OCI-LY7 (cell line): ENCODE data around the gene GAS7. TPM values are rescaled to one million over a fixed set of nuclear protein-coding genes. Genes with fewer than 3 reads are reported as not detected.

Experiments used
- BruUV-seq: library from RNA; stranded (reverse); fragments of 400-500 nt; replicated peaks from 2 replicates; lab custom pipeline; 2021; lab: Mats Ljungman, UMichigan
- CTCF ChIA-PET: fragments of 300-600 bp; sonication (Branson Sonifier 250); formaldehyde crosslinking; loops from one replicate; lab custom pipeline; 2022; ENCODE audit warnings: antibody characterized with exemption; ENCODE audit not compliant: unreplicated experiment; lab: Charles Lee
- POLR2A ChIA-PET: fragments of 300-600 bp; sonication (Branson Sonifier 250); formaldehyde crosslinking; loops from one replicate; lab custom pipeline; 2022; ENCODE audit warnings: antibody characterized with exemption; lab: Charles Lee
- DNase-seq: peaks from one replicate; pipeline ENCODE4 v3.0.0-alpha.2; 2015; ENCODE audit warnings: low spot score
- H2AFZ ChIP-seq: fragments of 200-600 bp; sonication (generic), shearing (Covaris generic); 2 replicates; pipeline ENCODE4 v1.6.1; 2014; ENCODE audit warnings: mild to moderate bottlenecking, antibody characterized with exemption, low read length, moderate library complexity
- H3K27ac ChIP-seq: fragments of 200-600 bp; sonication (generic); 2 replicates; pipeline ENCODE4 v1.5.1; 2014; ENCODE audit warnings: mixed run types, low read depth, mild to moderate bottlenecking, moderate library complexity, low read length, inconsistent platforms; ENCODE audit not compliant: poor library complexity, severe bottlenecking
- H3K36me3 ChIP-seq: fragments of 200-600 bp; sonication (generic); 2 replicates; pipeline ENCODE4 v1.6.1; 2014; ENCODE audit warnings: mild to moderate bottlenecking, antibody characterized with exemption, low read length, moderate library complexity, mixed read lengths; ENCODE audit not compliant: insufficient read depth
- H3K4me1 ChIP-seq: fragments of 200-600 bp; sonication (generic); 2 replicates; pipeline ENCODE4 v1.5.1; 2014; ENCODE audit warnings: mild to moderate bottlenecking, low read length; ENCODE audit not compliant: insufficient read depth, poor library complexity, severe bottlenecking
- H3K4me2 ChIP-seq: fragments of 200-600 bp; sonication (generic); 2 replicates; pipeline ENCODE4 v1.6.1; 2014; ENCODE audit warnings: mild to moderate bottlenecking, low read length
- H3K4me3 ChIP-seq: fragments of 200-600 bp; sonication (generic); 2 replicates; pipeline ENCODE4 v1.5.1; 2014; ENCODE audit warnings: mild to moderate bottlenecking, low read depth, low read length; ENCODE audit not compliant: poor library complexity, severe bottlenecking
- H3K79me2 ChIP-seq: fragments of 200-600 bp; sonication (generic); 2 replicates; pipeline ENCODE4 v1.6.1; 2016; ENCODE audit warnings: low read depth, mild to moderate bottlenecking, low read length, moderate library complexity, mixed read lengths; ENCODE audit not compliant: insufficient read depth
- H3K9me2 ChIP-seq: fragments of 200-600 bp; sonication (generic); 2 replicates; pipeline ENCODE4 v1.6.1; 2016; ENCODE audit warnings: mild to moderate bottlenecking, low read length, mixed read lengths; ENCODE audit not compliant: insufficient read depth
- H3K9me3 ChIP-seq: fragments of 200-600 bp; sonication (generic); 2 replicates; pipeline ENCODE4 v1.6.1; 2014; ENCODE audit warnings: mild to moderate bottlenecking, mixed run types, low read length, mixed read lengths
- H4K20me1 ChIP-seq: fragments of 200-600 bp; sonication (generic); 2 replicates; pipeline ENCODE4 v1.6.1; 2014; ENCODE audit warnings: mild to moderate bottlenecking, antibody characterized with exemption, low read length, moderate library complexity, mixed read lengths; ENCODE audit not compliant: insufficient read depth
- CTCF ChIP-seq: fragments of 200-600 bp; sonication (generic); conservative IDR thresholded peaks from 2 replicates; pipeline ENCODE4 v1.5.1; 2014; ENCODE audit warnings: mild to moderate bottlenecking, antibody characterized with exemption, low read length, moderate library complexity, mixed read lengths
- EZH2phosphoT487 ChIP-seq: fragments of 200-600 bp; sonication (generic); IDR thresholded peaks from 2 replicates; pipeline ENCODE4 v1.6.1; 2018; ENCODE audit warnings: low read depth, borderline replicate concordance, mild to moderate bottlenecking, mixed run types, antibody characterized with exemption, low read length, moderate library complexity, mixed read lengths
- intact Hi-C: fragments of 100-400 bp; cut with micrococcal nuclease; formaldehyde crosslinking; loops from one replicate; pipeline ENCODE4 v1.10.0; 2022; ENCODE audit not compliant: unreplicated experiment
- total RNA-seq, 2 experiments: library from RNA; depleted of rRNA in 1 of 2; stranded (reverse); fragments of >200 nt in 1 of 2; shearing (Covaris generic) in 1 of 2; gene quantifications; 2 replicates each; pipeline ENCODE4 v1.2.3, GENCODE V29; 2014 to 2022

GAS7 gene
- total RNA-seq, 2 experiments from 2014 or later: 1.5 TPM; not detected in 1

GRCh38 chr17:10156077-10156435, 42.4 kb downstream of the GAS7 start:
- CTCF ChIA-PET: no interaction called here
- BruUV-seq: no TSS peak
- DNase-seq: no peak
- TF ChIP-seq EZH2phosphoT487 (no peak), CTCF (no peak)
- H3K9me2 ChIP-seq: no peaks in the 10 kb centered on the region
- H3K4me2 ChIP-seq: no peak overlapping the region
- no peaks in the 10 kb centered on the region for H3K36me3 ChIP-seq
- intact Hi-C loops: no loop called here
- no peak overlapping the region for H3K27ac ChIP-seq
- H4K20me1 ChIP-seq: no peaks in the 10 kb centered on the region
- H3K9me3 ChIP-seq: no peaks in the 10 kb centered on the region
- POLR2A ChIA-PET: no interaction called here
- H3K79me2 ChIP-seq: no peaks in the 10 kb centered on the region
- no peak overlapping the region for H3K4me3 ChIP-seq
- no peaks in the 10 kb centered on the region for H3K4me1 ChIP-seq
- H2AFZ ChIP-seq: no peak overlapping the region

GRCh38 chr17:10155371-10156076, 42.9 kb downstream of the GAS7 start:
- CTCF ChIA-PET: no interaction called here
- no peaks in the 10 kb centered on the region for H3K4me1 ChIP-seq
- intact Hi-C loops: no loop called here
- no peaks in the 10 kb centered on the region for H3K36me3 ChIP-seq
- no peak for TF ChIP-seq CTCF
- TF ChIP-seq EZH2phosphoT487: no peak
- no peaks in the 10 kb centered on the region for H4K20me1 ChIP-seq
- no peak overlapping the region for H3K27ac ChIP-seq
- no peak overlapping the region for H3K4me2 ChIP-seq
- H3K4me3 ChIP-seq: no peak overlapping the region
- H3K9me2 ChIP-seq: no peaks in the 10 kb centered on the region
- no peaks in the 10 kb centered on the region for H3K79me2 ChIP-seq
- no TSS peak for BruUV-seq
- no peaks in the 10 kb centered on the region for H3K9me3 ChIP-seq
- POLR2A ChIA-PET: no interaction called here
- no peak for DNase-seq
- no peak overlapping the region for H2AFZ ChIP-seq

DNA sequence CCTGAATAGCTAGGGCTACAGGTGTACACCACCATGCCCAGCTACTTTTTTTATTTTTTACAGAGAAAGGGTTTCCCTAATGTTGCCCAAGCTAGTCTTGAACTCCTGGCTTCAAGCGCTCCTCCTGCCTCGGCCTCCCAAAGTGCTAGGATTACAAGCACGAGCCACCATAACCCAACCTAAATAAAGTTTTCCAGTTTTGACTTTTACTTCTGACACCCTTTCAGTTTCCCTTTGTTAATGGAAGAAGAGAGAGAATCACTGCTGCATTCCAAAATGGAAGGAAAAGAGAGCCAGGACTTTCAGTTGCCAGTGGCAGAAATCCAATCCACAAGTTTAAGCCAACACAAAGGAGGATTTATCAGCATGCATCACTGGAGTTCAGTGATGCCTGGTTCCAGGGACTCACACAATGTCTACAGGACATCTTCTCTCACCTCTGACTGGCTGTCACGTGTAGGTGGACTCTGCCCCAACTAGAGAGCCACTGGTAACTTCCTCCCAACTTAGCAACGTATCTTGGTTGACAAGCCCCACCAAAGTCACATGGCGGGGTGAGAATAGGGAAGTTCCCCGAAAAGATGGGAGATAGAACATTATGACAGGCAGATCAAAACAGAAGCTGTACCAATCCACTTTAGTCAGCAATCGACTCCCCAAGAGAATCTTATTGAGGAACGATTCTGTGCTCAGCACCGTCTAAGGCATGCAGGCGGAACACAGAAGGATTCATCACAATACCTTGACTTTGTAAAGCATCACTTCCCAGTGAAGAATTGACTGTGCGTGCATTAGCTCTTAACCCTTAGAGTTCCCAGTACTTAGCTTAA, 46.5 kb downstream of the GAS7 start:
- H2AFZ ChIP-seq: no peak overlapping the region
- H3K9me2 ChIP-seq: no peaks in the 10 kb centered on the region
- H3K4me3 ChIP-seq: no peak overlapping the region
- no peaks in the 10 kb centered on the region for H3K79me2 ChIP-seq
- ChIA-PET POLR2A (no interaction called here), CTCF (no interaction called here)
- H3K27ac ChIP-seq: no peak overlapping the region
- no peaks in the 10 kb centered on the region for H3K9me3 ChIP-seq
- no peak overlapping the region for H3K4me2 ChIP-seq
- H4K20me1 ChIP-seq: no peaks in the 10 kb centered on the region
- no peak for DNase-seq
- TF ChIP-seq CTCF (no peak), EZH2phosphoT487 (no peak)
- no peaks in the 10 kb centered on the region for H3K36me3 ChIP-seq
- H3K4me1 ChIP-seq: no peaks in the 10 kb centered on the region
- intact Hi-C loops: no loop called here
- BruUV-seq: no TSS peak
